HUDEP-2 (cell line): ENCODE measurements around the gene UBTD2.
"Not testable (repeated sequence)": the region's sequence is repeated elsewhere in the genome, so short reads cannot be mapped to it uniquely, and the experiment has no call there.

Source experiments
- DNase-seq, 76 experiments: peaks; one replicate each; lab custom pipeline; 2025; ENCODE audit not compliant: unreplicated experiment in 76 of 76; lab: John Stamatoyannopoulos, UW

Gene UBTD2, protein sequence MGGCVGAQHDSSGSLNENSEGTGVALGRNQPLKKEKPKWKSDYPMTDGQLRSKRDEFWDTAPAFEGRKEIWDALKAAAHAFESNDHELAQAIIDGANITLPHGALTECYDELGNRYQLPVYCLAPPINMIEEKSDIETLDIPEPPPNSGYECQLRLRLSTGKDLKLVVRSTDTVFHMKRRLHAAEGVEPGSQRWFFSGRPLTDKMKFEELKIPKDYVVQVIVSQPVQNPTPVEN

GRCh38 chr5:172283020-172283861, at the start of gene UBTD2:
Gene UBTD2, minus strand, starts transcription at chr5:172283764. Its CDS starts 99 bp downstream, at chr5:172283665.
- DNase-seq: peak in 23 of 76 experiments; percentile 4 to 50 (median 19)

GRCh38 chr5:172326901-172327300, 43.3 kb upstream of the UBTD2 start:
- not testable (repeated sequence) for DNase-seq

DNA sequence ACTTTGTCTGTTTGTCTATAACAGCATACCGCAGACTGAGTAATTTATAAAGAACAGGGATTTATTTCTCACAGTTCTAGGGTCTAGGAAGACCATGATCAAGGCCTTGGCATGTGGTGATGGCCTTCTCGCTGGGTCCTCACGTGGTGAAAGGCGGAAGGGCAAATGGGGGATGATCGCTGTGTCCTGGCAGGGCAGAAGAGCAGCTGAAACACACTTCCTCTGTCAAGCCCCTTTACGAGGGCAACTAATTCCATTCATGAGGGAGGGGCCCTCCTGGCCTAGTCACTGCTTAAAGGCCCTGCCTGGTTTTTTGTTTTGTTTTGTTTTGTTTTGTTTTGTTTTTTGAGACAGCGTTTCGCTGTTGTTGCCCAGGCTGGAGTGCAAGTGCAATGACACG, 41.9 kb upstream of the UBTD2 start:
- no peak for DNase-seq

GRCh38 chr5:172322028-172322965, 38.7 kb upstream of the UBTD2 start:
- DNase-seq: no peak

GRCh38 chr5:172321593-172321992, 38.0 kb upstream of the UBTD2 start:
- DNase-seq: no peak

- no peak for DNase-seq
Observed at GRCh38 chr5:172319708-172320441, 36.3 kb upstream of the UBTD2 start.

DNA sequence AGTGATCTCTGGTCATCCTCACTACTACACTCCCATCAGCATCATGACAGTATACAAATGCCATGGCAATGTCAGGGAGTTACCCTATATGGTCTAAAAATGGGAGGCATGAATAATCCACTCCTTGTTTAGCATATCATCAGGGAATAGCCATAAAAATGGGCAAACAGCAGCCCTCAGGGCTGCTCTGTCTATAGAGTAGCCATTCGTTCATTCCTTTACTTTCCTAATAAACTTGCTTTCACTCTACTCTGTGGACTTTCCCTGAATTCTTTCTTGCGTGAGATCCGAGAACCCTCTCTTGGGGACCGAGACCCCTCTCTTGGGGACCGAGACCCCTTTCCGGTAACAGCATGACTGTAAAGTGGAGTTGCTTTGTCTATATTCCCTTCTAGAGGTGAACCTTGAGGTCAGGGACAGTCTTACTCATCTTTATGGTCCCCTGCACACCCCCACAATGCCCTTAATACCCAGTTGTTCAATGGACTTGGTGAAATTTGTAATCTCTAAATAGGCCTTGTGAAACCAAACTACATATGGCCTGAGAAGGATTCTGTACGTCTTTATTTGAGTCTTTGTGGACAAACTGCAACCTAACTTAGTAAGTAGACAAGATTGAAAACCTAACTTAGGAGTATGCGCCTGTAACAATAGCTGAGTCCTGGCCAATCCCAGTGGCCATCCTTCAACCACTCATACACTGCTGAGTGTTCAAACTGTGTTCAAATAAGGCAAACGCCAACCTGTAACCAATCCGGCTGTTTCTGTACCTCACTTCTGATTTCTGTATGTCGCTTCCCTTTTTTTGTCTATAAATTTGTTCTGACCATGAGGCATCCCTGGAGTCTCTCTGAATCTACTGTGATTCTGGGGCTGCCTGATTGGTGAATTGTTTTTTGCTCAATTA, 32.3 kb upstream of the UBTD2 start:
- no peak for DNase-seq

DNA sequence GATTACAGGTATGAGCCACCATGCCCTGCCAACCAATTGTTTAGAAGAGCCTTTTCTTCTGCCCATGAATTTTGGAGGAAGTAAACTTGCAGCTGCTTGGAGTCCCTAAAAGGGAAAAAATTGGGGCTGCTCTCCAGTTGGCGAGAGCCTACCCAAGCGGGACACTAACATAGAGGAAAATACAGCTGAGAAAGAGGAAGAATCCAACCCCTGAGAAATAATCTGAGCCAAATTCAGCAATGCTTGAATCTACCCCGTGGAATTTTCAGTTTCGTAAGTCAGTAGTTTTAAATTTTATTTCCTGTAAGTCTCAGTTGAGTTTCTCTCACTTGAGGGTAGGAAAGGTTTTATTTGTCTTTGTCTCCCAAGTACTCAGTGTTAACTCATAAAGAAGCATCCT, 30.4 kb upstream of the UBTD2 start:
- DNase-seq: no peak

DNA sequence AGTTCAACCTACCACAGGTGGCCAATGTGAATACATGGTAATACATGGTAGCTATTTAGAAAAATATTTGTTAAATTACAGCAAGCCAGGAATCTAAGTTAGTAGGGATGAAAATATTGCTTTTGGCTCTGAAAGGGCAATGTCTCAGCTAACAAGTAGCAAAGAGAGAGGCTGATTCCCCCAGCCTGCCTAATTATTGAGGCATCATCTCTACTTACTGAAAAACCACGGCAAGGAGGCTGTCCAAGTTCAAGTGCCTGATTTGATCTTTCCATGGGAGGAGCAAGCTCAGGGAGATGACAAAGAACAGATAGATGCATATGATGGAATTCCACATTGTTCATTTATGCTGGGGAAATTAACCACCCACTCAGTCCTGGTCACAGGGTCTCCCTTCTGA, 28.7 kb upstream of the UBTD2 start:
- no peak for DNase-seq

DNA sequence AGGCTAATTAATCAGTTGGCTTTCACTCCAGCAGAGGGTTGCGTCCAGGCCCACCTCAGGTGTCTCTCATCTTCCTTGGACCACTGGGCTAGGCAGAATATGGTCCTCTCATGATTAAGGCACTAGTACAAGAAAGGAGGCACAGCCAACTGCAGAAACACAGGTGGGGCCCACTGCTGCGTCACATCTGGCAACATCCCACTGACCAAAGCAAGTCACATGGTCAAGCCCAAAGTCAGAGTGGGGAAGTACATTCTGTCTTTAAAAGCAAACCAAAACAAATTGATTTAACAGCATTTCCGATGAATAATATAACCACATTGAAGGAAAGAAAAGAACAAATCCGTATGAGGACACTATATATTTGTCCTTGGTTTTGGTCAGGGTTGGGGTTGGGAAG, 28.0 kb upstream of the UBTD2 start:
- DNase-seq: no peak

DNA sequence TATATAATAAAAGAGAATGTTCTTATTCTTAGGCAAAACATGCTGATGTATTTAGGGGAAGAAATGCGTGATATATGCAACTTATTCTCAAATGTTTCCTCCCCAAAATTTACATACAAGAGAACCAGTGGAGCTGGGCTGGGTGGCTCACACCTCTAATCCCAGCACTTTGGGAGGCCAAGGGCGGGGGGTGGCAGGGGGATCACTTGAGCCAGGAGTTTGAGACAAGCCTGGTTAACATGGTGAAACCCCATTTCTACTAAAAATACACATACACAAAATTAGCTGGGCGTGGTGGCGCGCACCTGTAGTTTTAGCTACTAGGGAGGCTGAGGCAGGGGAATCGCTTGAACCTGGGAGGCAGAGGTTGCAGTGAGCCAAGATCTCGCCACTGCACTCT, 27.5 kb upstream of the UBTD2 start:
- DNase-seq: no peak

DNA sequence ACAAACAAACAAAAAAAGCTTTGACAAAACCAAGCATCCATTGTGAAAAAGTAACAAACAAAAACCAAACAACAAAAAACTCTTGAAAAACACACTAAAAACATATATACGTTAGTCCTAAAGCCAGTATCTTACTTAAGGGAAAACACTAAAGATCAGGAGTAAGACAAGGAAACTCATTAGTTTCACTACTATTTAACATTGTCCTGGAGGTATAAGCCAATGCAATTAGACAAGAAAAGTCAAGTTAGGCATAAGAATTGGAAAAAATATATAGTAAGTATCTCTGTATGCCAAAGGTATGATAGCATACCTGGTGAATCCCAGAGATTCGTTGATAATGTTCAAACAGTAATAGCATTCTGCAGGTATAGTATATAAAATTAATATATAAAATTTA, 21.8 kb upstream of the UBTD2 start:
- no peak for DNase-seq

DNA sequence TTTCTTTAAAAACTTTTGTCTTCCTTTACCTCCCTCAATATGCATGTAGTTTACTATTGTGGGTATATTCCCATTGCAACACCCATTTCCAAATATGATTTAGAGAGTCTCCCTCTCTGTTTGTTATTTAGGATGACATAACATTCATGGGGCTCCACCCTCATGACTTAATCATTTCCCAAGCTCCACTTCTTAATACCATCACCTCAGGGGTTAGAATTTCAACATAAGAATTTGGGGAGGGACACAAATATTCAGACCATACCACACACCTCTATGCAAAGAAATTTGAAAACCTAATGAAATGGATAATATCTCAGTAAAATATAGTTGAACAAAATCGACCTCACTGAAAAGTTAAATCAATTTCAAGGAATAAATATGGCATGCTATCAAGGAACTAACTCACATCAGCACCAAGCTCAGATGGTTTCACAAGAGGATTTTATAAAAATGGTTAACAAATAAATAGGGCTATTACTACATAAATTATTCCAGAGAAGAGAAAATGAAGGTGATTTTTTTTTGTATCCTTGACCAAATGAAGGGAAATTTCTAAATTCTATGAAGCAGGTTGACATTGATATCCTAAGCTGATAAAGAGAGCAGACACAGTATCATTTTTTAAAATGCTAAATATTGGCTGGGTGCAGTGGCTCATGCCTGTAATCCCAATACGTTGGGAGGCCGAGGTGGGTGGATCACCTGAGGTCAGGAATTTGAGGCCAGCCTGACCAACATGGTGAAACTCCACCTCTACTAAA, 20.2 kb upstream of the UBTD2 start:
- DNase-seq: no peak

GRCh38 chr5:172303162-172303561, 19.6 kb upstream of the UBTD2 start:
- DNase-seq: no peak

GRCh38 chr5:172302047-172302710, 18.6 kb upstream of the UBTD2 start:
- DNase-seq: no peak

- no peak for DNase-seq
Observed at GRCh38 chr5:172299916-172300439, 16.4 kb upstream of the UBTD2 start.

DNA sequence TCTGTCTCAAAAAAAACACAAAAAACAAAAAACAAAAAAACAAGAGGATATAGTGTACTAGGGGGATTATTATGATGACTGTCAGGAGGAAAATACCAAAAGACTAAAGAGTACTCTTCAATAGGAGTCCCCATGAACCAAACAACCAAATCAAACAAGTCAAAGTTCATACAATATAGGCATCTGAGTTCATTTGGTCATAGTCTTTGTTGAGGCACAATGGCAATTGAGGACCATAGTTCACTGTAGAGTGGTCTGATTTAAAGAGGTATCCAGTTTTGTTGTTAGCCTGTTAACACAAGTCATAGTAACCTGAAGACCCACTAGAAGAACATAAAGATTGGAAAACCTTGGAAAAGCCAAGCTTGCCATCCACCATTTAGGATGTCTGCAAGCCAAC, 11.3 kb upstream of the UBTD2 start:
- DNase-seq: no peak

GRCh38 chr5:172293745-172294342, 10.3 kb upstream of the UBTD2 start:
- no peak for DNase-seq
